SK-MEL-5 (cell line): Measurements from ENCODE around the gene JAKMIP2. TPM values are rescaled to one million over a fixed set of nuclear protein-coding genes. Genes with fewer than 3 reads are reported as not detected.
A peak's percentile ranks its signal among the peaks of the same experiment; 100 is the strongest.
"Not testable (repeated sequence)": the region's sequence is repeated elsewhere in the genome, so short reads cannot be mapped to it uniquely, and the experiment has no call there.

Source experiments
- DNase-seq: peaks from one replicate; pipeline ENCODE4 v3.0.0-alpha.2; 2016; ENCODE audit warnings: low read depth, low spot score
- in situ Hi-C: cut with HindIII; loops from 2 replicates; pipeline ENCODE4 v1.10.0; 2016; ENCODE audit warnings: low sequenced_read_pairs, high pct_unique_total_duplicates, low pct_unique_long_range_greater_than_20kb
- total RNA-seq: library from RNA; depleted of rRNA; stranded (reverse); fragments of >200 nt; shearing (Covaris generic); gene quantifications from 2 replicates; pipeline ENCODE4 v1.2.3, GENCODE V29; 2014

JAKMIP2 gene
- total RNA-seq, 1 experiment from 2014 or later: 0.03 TPM

GRCh38 chr5:147731431-147732290 is 50.9 kb downstream of the JAKMIP2 start:
- in situ Hi-C loops: no loop called here
- DNase-seq: no peak

DNA sequence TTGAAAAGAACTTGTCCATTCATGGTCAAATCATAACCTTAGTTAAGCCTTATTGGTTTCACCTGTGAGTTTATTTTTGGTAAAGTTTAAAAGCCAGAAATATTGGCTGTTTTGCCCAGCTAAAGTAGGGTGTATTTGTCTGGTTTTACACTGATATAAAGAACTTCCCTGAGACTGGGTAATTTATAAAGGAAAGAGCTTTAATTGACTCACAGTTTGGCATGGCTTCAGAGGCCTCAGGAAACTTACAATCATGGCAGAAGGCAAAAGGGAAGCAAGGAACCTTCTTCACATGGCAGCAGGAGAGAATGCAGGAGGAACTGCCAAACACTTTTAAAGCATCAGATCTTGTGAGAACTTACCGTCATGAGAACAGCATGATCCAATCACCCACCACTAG is 55.3 kb downstream of the JAKMIP2 start:
- in situ Hi-C loops: no loop called here
- no peak for DNase-seq

DNA sequence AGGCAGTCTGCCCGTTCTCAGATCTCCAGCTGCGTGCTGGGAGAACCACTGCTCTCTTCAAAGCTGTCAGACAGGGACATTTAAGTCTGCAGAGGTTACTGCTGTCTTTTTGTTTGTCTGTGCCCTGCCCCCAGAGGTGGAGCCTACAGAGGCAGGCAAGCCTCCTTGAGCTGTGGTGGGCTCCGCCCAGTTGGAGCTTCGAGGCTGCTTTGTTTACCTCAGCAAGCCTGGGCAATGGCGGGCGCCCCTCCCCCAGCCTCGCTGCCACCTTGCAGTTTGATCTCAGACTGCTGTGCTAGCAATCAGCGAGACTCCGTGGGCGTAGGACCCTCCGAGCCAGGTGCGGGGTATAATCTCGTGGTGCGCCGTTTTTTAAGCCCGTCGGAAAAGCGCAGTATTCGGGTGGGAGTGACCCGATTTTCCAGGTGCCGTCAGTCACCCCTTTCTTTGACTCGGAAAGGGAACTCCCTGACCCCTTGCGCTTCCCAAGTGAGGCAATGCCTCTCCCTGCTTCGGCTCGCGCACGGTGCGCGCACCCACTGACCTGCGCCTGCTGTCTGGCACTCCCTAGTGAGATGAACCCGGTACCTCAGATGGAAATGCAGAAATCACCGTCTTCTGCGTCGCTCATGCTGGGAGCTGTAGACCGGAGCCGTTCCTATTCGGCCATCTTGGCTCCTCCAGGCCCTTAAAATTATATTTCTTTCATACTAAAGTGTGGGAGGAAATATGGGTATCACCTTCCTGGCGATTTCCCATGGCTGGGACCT is 61.2 kb downstream of the JAKMIP2 start:
- DNase-seq, in situ Hi-C loops: not testable (repeated sequence)

GRCh38 chr5:147713550-147714295 is 68.8 kb downstream of the JAKMIP2 start:
- no peak for DNase-seq
- in situ Hi-C loops: no loop called here

DNA sequence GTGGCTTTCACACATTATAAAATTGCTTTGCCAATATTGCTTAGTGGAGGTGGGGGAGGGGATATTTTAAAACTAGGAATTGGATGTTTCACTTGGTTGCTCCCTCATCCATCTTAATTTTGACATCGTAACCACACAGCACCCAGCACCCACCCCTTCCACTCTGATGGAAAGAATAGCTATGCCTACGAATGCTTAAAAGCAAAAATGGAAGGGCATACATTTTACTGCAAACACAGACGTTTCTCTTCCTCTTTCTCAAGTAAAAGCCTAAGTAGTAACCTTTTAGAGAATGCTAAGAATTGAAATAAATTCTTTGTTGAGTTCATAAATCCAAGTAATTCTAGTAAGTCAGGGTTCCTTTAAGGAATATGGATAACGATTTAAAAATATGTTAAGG is 69.9 kb downstream of the JAKMIP2 start:
- in situ Hi-C loops: no loop called here
- no peak for DNase-seq

DNA sequence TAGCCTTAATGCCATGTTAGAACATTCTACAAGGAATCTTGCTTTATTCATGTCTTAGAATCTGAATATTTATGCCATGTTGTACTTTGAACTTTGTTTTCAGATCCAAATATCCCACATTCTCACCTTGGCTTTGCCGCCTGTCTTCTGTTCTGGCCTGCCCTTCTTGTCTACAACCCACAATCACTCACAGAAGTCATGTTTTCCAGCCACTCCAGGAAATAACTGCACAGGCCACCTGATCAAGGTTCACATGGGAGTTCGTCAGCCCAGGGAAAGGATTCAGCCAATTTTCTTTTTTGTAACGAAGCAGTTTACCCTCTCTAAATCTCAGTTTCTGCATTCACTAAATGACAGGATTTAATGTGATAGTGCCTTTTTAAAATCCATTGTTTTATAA is 70.5 kb downstream of the JAKMIP2 start:
- in situ Hi-C loops: no loop called here
- DNase-seq: no peak

DNA sequence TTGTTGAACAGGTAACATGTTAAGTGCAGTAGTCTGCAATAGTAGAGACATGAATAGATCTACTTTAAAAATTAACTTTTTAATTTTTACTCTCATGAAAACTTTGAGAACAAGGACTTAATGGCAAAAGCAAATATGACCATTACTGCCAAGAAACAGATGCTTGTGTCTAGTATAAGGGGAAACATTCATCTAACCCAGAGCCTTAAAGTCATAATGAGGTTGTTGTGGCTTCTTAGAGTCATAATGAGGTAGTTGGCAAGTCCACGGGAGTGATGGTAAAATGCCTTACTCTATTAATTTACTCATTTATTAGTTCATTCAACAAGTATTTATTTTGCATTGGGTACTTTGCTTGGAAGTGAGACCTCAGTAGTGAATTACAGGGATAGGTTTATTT is 71.5 kb downstream of the JAKMIP2 start:
- in situ Hi-C loops: no loop called here
- no peak for DNase-seq

DNA sequence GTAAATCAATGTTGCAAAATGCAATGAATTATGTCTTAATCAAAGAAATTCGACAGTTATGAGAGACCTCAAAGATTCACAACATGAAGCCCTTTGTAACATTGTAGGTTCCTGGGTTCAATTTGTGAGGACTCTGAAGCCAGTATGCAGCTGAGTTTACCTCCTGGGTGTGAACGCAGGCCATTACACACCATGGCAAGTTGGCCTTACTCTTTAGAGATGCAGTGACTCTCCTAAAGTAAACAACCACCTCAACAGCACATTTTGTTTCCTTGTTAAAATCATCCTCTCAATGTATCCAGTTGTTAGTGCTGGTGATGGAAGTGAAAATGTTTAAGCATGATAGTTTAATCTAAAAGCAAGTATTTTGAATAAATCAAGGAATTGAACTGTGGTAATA is 73.8 kb downstream of the JAKMIP2 start:
- no peak for DNase-seq
- in situ Hi-C loops: no loop called here

DNA sequence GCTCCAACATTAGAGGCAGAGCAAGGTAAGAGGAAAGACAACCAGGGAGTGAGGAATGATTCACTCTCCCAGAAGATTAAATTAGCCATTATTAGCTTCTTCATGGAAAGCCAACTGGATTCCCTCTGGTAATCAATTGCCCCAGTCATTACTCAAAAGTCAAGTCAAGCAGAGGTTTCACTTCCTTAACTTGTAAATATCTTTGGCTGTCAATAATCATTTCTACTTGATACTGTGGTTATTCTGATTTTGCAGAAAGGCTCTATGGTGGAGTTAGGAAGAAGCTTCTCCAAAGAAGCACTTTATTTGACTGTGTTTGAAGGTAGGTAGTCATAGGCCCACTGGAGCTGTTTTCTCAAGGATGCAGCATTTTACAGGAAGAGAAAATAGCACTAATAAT is 78.0 kb downstream of the JAKMIP2 start:
- DNase-seq: no peak
- in situ Hi-C loops: no loop called here

DNA sequence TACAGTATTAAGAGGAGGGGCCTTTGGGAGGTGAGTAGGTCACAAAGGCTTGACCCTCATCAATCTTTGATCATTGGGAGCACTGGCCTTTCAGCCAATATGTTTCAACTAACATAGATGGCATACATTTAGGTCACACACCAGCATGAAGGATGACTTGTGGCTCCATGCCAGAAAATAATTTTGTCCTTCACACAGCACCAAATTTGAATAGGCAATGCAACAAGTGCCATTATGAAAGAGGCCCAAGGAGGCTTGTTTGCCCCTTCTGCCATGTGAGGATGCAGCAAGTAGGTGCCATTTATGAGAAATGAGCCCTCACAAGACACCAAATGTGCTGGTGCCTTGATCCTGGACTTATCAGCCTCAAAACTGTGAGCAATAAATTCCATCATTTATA is 81.1 kb downstream of the JAKMIP2 start:
- DNase-seq: no peak
- in situ Hi-C loops: no loop called here

- in situ Hi-C loops: no loop called here
- DNase-seq: no peak
These were observed 82.9 kb downstream of the JAKMIP2 start for GRCh38 chr5:147699496-147700088.

DNA sequence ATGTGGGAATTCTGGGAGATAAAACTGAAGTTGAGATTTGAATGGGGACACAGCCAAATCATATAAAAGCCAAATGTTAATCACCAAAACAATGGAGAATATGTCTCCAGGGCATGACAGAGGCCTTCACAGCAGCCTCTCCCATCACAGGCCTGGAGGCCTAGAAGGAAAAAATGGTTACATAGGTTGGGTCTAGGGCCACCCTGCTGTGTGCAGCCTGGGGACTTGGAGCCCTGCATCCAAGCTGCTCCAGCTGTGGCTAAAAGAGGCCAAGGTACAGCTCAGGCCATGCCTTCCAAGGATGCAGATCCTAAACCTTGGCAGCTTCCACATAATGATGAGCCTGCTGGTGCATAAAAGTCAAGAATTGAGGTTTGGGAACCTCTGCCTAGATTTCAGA is 85.1 kb downstream of the JAKMIP2 start:
- no peak for DNase-seq
- in situ Hi-C loops: no loop called here

DNA sequence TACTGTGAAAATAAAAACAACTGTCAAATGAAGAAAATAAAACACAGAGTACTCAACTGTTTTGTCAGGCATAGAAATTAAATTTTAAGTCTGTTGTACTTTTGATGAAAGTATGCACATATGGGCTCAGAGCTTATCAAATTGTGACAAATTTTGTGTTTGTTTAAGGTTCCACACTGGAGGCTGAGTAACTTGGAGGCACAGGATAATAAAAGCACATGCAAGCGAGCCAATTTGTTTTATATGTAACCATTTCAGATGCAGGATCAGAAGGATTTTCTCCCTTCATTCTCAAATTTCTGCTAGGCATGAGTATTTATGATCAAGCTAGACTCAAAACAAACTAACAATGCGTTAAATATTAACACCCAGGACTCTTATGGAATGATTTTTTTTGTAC is 87.8 kb downstream of the JAKMIP2 start:
- in situ Hi-C loops: no loop called here
- DNase-seq: no peak

DNA sequence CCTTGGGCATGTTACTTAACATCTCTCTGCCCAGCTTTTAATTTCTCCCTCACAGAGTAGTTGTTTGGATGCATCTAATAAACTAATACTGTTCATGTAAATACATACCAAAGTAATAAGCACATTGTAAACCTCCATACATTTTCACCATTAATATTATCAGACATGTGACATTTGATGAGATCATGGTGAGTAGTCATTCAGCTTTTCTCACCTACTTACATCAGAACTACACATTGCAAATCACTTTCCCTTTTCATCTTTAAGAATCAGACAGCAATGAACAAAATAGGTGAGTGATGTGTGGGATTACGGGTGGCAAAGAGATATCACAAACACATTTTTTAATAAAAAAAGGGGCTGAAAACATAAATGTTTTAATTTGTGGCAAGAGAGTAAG is 89.3 kb downstream of the JAKMIP2 start:
- in situ Hi-C loops: no loop called here
- DNase-seq: no peak

GRCh38 chr5:147691130-147691529 is 91.4 kb downstream of the JAKMIP2 start:
- no peak for DNase-seq
- in situ Hi-C loops: no loop called here

DNA sequence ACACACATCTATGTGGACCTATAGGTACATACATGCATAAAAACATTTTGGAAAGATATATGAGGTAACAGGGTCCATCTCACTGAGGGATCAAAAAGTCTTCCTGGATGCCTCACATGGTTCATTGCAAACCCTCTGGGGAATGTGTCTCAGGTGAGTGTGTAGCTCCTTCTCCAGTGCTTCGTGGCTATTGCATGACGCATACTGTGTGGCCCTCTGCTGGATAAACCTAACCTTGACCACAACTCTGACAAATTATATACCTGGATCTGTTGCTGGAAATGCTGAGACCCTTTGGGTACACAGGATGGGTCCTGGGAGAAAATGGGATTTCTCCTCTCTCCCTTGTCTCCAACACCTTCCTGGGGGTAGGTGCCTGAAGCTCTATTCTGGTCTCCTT is 91.9 kb downstream of the JAKMIP2 start:
- in situ Hi-C loops: no loop called here
- DNase-seq: peak; percentile 21

DNA sequence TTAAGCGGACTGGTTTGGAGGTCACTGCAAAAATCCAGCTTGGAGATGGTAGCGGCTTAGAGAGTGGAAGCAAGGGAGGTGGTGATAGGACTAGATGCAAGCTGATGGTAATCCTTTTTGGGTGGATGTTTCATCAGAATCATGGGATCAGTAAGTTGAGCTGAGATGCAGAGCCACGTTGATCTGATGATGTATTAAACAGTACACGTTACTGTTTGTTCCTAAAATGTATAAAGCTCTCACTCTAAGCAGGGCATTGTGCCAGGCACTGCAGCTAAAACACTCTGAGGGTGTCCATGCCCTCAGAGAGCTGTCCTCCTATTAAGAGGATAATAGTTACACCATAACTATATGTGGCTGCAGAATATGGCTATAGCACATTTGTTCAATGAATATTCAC is 93.1 kb downstream of the JAKMIP2 start:
- in situ Hi-C loops: no loop called here

More for the DNA sequence above, 93.1 kb downstream of the JAKMIP2 start:
- peak; percentile 17 for DNase-seq
